Activated naive CD4-positive, alpha-beta T cell treated with anti-CD3 and anti-CD28 coated beads, Interleukin-2, amount 10 ng/mL, durations not matched to agents 7 days and 5 days (primary cell): ENCODE measurements around the gene PTCD3.

Source experiments
- CTCF ChIA-PET: fragments of 350-600 bp; sonication (Branson Sonifier 250); formaldehyde crosslinking; loops from one replicate; lab custom pipeline; 2021; ENCODE audit warnings: antibody characterized with exemption; lab: Charles Lee
- DNase-seq: peaks from one replicate; pipeline ENCODE4 v3.0.0-alpha.2; 2020
- H3K27ac Mint-ChIP-seq: one replicate; pipeline ENCODE4 v1.8.0; 2021; ENCODE audit warnings: mild to moderate bottlenecking, moderate library complexity, mixed read lengths
- H3K27me3 Mint-ChIP-seq: one replicate; pipeline ENCODE4 v1.8.0; 2021; ENCODE audit warnings: mild to moderate bottlenecking, mixed read lengths
- H3K36me3 Mint-ChIP-seq: one replicate; pipeline ENCODE4 v1.8.0; 2021; ENCODE audit warnings: mixed read lengths
- H3K4me1 Mint-ChIP-seq: one replicate; pipeline ENCODE4 v1.8.0; 2021; ENCODE audit warnings: mixed read lengths
- H3K4me3 Mint-ChIP-seq: one replicate; pipeline ENCODE4 v1.8.0; 2021; ENCODE audit warnings: mild to moderate bottlenecking, moderate library complexity, mixed read lengths
- H3K9me3 Mint-ChIP-seq: one replicate; pipeline ENCODE4 v1.8.0; 2021; ENCODE audit warnings: mixed read lengths

Gene PTCD3

GRCh38 chr2:86105969-86106945 is at the start of gene PTCD3:
Gene PTCD3, plus strand, starts transcription at chr2:86106235. Its CDS starts 13 bp downstream, at chr2:86106248.
- H3K27ac Mint-ChIP-seq, result peak within 1 kb of the TSS; percentile 96
- CTCF ChIA-PET, result interaction anchor here (0.6 to 1.6 kb wide), 6 partner anchors 18 to 377 kb away, joined by 3 to 6 read pairs (median 4); no protein-coding TSS in a partner anchor
- H3K9me3 Mint-ChIP-seq, result peaks cover 3% of the 10 kb centered on the region
- peaks cover 60% of the 10 kb centered on the region for H3K4me1 Mint-ChIP-seq
- H3K4me3 Mint-ChIP-seq, result peak within 1 kb of the TSS; percentile 85
- H3K36me3 Mint-ChIP-seq, result peaks cover 54% of the 10 kb centered on the region
- no peaks in the 10 kb centered on the region for H3K27me3 Mint-ChIP-seq
- DNase-seq, result peak; percentile 97

- peaks cover 59% of the 10 kb centered on the region for H3K36me3 Mint-ChIP-seq
- no peak overlapping the region for H3K4me3 Mint-ChIP-seq
- DNase-seq, result no peak
- CTCF ChIA-PET, result interaction anchor here (0.8 to 0.9 kb wide), 2 partner anchors 12 to 16 kb away, joined by 3 to 4 read pairs; no protein-coding TSS in a partner anchor
- H3K4me1 Mint-ChIP-seq, result no peaks in the 10 kb centered on the region
- H3K9me3 Mint-ChIP-seq, result no peaks in the 10 kb centered on the region
- no peak overlapping the region for H3K27ac Mint-ChIP-seq
- H3K27me3 Mint-ChIP-seq, result no peaks in the 10 kb centered on the region
Observed at GRCh38 chr2:86056590-86057331, 49.3 kb upstream of the PTCD3 start.

- Mint-ChIP-seq H3K4me3 (no peak overlapping the region), H3K4me1 (no peaks in the 10 kb centered on the region), H3K9me3 (peaks cover 1% of the 10 kb centered on the region), H3K27me3 (no peaks in the 10 kb centered on the region), H3K36me3 (peaks cover 61% of the 10 kb centered on the region), H3K27ac (no peak overlapping the region)
- DNase-seq, result no peak
- CTCF ChIA-PET, result no interaction called here
Observed at GRCh38 chr2:86062043-86062442, 44.0 kb upstream of the PTCD3 start.

- Mint-ChIP-seq H3K4me3 (no peak overlapping the region), H3K27me3 (no peaks in the 10 kb centered on the region), H3K36me3 (peaks cover 60% of the 10 kb centered on the region), H3K4me1 (peaks cover 17% of the 10 kb centered on the region), H3K27ac (no peak overlapping the region), H3K9me3 (peaks cover 1% of the 10 kb centered on the region)
- no peak for DNase-seq
- CTCF ChIA-PET, result interaction anchor here (0.6 kb wide), 1 partner anchor 18 kb away, joined by 3 read pairs; no protein-coding TSS in a partner anchor
Observed at GRCh38 chr2:86064006-86064405, 42.0 kb upstream of the PTCD3 start.

GRCh38 chr2:86065512-86065911 is 40.5 kb upstream of the PTCD3 start:
- Mint-ChIP-seq H3K4me1 (peaks cover 22% of the 10 kb centered on the region), H3K4me3 (no peak overlapping the region), H3K27ac (no peak overlapping the region), H3K36me3 (peaks cover 62% of the 10 kb centered on the region), H3K27me3 (no peaks in the 10 kb centered on the region), H3K9me3 (peaks cover 1% of the 10 kb centered on the region)
- no peak for DNase-seq
- CTCF ChIA-PET, result interaction anchor here (0.6 to 1.2 kb wide), 2 partner anchors 10 to 25 kb away, joined by 3 read pairs; no protein-coding TSS in a partner anchor

- peaks cover 1% of the 10 kb centered on the region for H3K9me3 Mint-ChIP-seq
- peaks cover 64% of the 10 kb centered on the region for H3K36me3 Mint-ChIP-seq
- no peak overlapping the region for H3K4me3 Mint-ChIP-seq
- CTCF ChIA-PET, result interaction anchor here (0.6 to 1.2 kb wide), 2 partner anchors 10 to 25 kb away, joined by 3 read pairs; no protein-coding TSS in a partner anchor
- no peaks in the 10 kb centered on the region for H3K27me3 Mint-ChIP-seq
- no peak overlapping the region for H3K27ac Mint-ChIP-seq
- DNase-seq, result no peak
- H3K4me1 Mint-ChIP-seq, result peaks cover 22% of the 10 kb centered on the region
Observed at GRCh38 chr2:86066007-86066578, 39.9 kb upstream of the PTCD3 start.

GRCh38 chr2:86066915-86067314 is 39.1 kb upstream of the PTCD3 start:
- no peak overlapping the region for H3K27ac Mint-ChIP-seq
- CTCF ChIA-PET, result interaction anchor here (0.6 to 1.8 kb wide), 7 partner anchors 12 to 180 kb away, joined by 3 to 6 read pairs (median 4); partner anchors contain the start of gene ST3GAL5
- no peaks in the 10 kb centered on the region for H3K27me3 Mint-ChIP-seq
- peaks cover 66% of the 10 kb centered on the region for H3K36me3 Mint-ChIP-seq
- H3K4me3 Mint-ChIP-seq, result no peak overlapping the region
- H3K9me3 Mint-ChIP-seq, result peaks cover 1% of the 10 kb centered on the region
- H3K4me1 Mint-ChIP-seq, result peaks cover 22% of the 10 kb centered on the region
- DNase-seq, result no peak

GRCh38 chr2:86068136-86068588 is 37.9 kb upstream of the PTCD3 start:
- Mint-ChIP-seq H3K27ac (peak overlapping the region; percentile 68), H3K4me3 (no peak overlapping the region), H3K4me1 (peaks cover 26% of the 10 kb centered on the region), H3K27me3 (no peaks in the 10 kb centered on the region), H3K9me3 (peaks cover 1% of the 10 kb centered on the region), H3K36me3 (peaks cover 64% of the 10 kb centered on the region)
- peak; percentile 70 for DNase-seq
- CTCF ChIA-PET, result interaction anchor here (1.0 to 1.8 kb wide), 9 partner anchors 10 to 241 kb away, joined by 3 to 8 read pairs (median 4); partner anchors contain the start of gene ST3GAL5

GRCh38 chr2:86068648-86069047 is 37.4 kb upstream of the PTCD3 start:
- Mint-ChIP-seq H3K27ac (no peak overlapping the region), H3K4me1 (peaks cover 26% of the 10 kb centered on the region), H3K36me3 (peaks cover 60% of the 10 kb centered on the region), H3K9me3 (peaks cover 1% of the 10 kb centered on the region), H3K4me3 (no peak overlapping the region), H3K27me3 (no peaks in the 10 kb centered on the region)
- CTCF ChIA-PET, result interaction anchor here (1.0 to 1.8 kb wide), 7 partner anchors 9 to 242 kb away, joined by 3 to 8 read pairs (median 6); no protein-coding TSS in a partner anchor
- no peak for DNase-seq

- H3K9me3 Mint-ChIP-seq, result no peaks in the 10 kb centered on the region
- no peak for DNase-seq
- H3K36me3 Mint-ChIP-seq, result peaks cover 54% of the 10 kb centered on the region
- no peaks in the 10 kb centered on the region for H3K27me3 Mint-ChIP-seq
- H3K27ac Mint-ChIP-seq, result no peak overlapping the region
- no peak overlapping the region for H3K4me3 Mint-ChIP-seq
- CTCF ChIA-PET, result interaction anchor here (1.0 to 1.7 kb wide), 6 partner anchors 9 to 242 kb away, joined by 3 to 8 read pairs (median 4); no protein-coding TSS in a partner anchor
- H3K4me1 Mint-ChIP-seq, result peaks cover 26% of the 10 kb centered on the region
Observed at GRCh38 chr2:86069091-86069685, 36.8 kb upstream of the PTCD3 start.

GRCh38 chr2:86069783-86070339 is 36.2 kb upstream of the PTCD3 start:
- peaks cover 49% of the 10 kb centered on the region for H3K36me3 Mint-ChIP-seq
- H3K27me3 Mint-ChIP-seq, result no peaks in the 10 kb centered on the region
- H3K4me1 Mint-ChIP-seq, result peaks cover 26% of the 10 kb centered on the region
- no peak overlapping the region for H3K4me3 Mint-ChIP-seq
- H3K27ac Mint-ChIP-seq, result no peak overlapping the region
- H3K9me3 Mint-ChIP-seq, result no peaks in the 10 kb centered on the region
- CTCF ChIA-PET, result interaction anchor here (0.6 to 1.2 kb wide), 2 partner anchors 26 to 242 kb away, joined by 3 to 5 read pairs; no protein-coding TSS in a partner anchor
- DNase-seq, result no peak

GRCh38 chr2:86070868-86071267 is 35.2 kb upstream of the PTCD3 start:
- CTCF ChIA-PET, result no interaction called here

More at GRCh38 chr2:86070868-86071267, 35.2 kb upstream of the PTCD3 start:
- H3K36me3 Mint-ChIP-seq, result peaks cover 42% of the 10 kb centered on the region
- no peak for DNase-seq
- no peak overlapping the region for H3K27ac Mint-ChIP-seq
- H3K9me3 Mint-ChIP-seq, result no peaks in the 10 kb centered on the region
- H3K4me3 Mint-ChIP-seq, result no peak overlapping the region
- H3K27me3 Mint-ChIP-seq, result no peaks in the 10 kb centered on the region
- H3K4me1 Mint-ChIP-seq, result peaks cover 26% of the 10 kb centered on the region
